GM23338 (cell line): ENCODE results near the gene FURIN. TPM values are rescaled to one million over a fixed set of nuclear protein-coding genes. Genes with fewer than 3 reads are reported as not detected.

Experiments
- ATAC-seq: fragments of 200-7000 bp; cut with Tn5 transposase; 3 replicates; pipeline ENCODE4 v1.9.1; 2020
- DNase-seq: peaks from one replicate; pipeline ENCODE4 v3.0.0-alpha.2; 2015; ENCODE audit warnings: low spot score
- H2AFZ ChIP-seq: fragments of 200-600 bp; sonication (generic); 2 replicates; pipeline ENCODE4 v1.8.0; 2016; ENCODE audit warnings: antibody characterized with exemption, mild to moderate bottlenecking, moderate library complexity
- H3F3A ChIP-seq: fragments of 200-600 bp; sonication (generic); replicated peaks from 2 replicates; pipeline ENCODE4 v1.8.0; 2017; ENCODE audit warnings: antibody characterized with exemption, mixed run types, low read depth
- H3K27ac ChIP-seq: fragments of 200-600 bp; sonication (generic); 2 replicates; pipeline ENCODE4 v1.6.1; 2016; ENCODE audit warnings: low read depth
- H3K27me3 ChIP-seq: fragments of 200-600 bp; sonication (generic); 2 replicates; pipeline ENCODE4 v1.8.0; 2016; ENCODE audit warnings: mild to moderate bottlenecking, mixed run types, moderate library complexity; ENCODE audit not compliant: insufficient read depth
- H3K36me3 ChIP-seq: fragments of 200-600 bp; sonication (generic); 2 replicates; pipeline ENCODE4 v1.8.0; 2016; ENCODE audit warnings: mild to moderate bottlenecking; ENCODE audit not compliant: insufficient read depth
- H3K4me1 ChIP-seq: fragments of 200-600 bp; sonication (generic); 2 replicates; pipeline ENCODE4 v1.8.0; 2016; ENCODE audit warnings: mild to moderate bottlenecking, moderate library complexity; ENCODE audit not compliant: insufficient read depth
- H3K4me2 ChIP-seq: fragments of 200-600 bp; sonication (generic); 2 replicates; pipeline ENCODE4 v1.7.1; 2017; ENCODE audit warnings: mixed run types
- H3K4me3 ChIP-seq: fragments of 200-600 bp; sonication (generic); 2 replicates; pipeline ENCODE4 v1.6.1; 2016; ENCODE audit warnings: mixed run types
- H3K79me2 ChIP-seq: fragments of 200-600 bp; sonication (generic); replicated peaks from 2 replicates; pipeline ENCODE4 v1.8.0; 2017; ENCODE audit warnings: mild to moderate bottlenecking; ENCODE audit not compliant: insufficient read depth
- H3K9me2 ChIP-seq: fragments of 200-600 bp; sonication (generic); 2 replicates; pipeline ENCODE4 v1.8.0; 2017; ENCODE audit not compliant: insufficient read depth
- H4K20me1 ChIP-seq: fragments of 200-600 bp; sonication (generic); replicated peaks from 2 replicates; pipeline ENCODE4 v1.8.0; 2017; ENCODE audit warnings: mild to moderate bottlenecking; ENCODE audit not compliant: insufficient read depth
- H3K27ac Mint-ChIP-seq: 2 replicates; pipeline ENCODE4 v1.8.0; 2020; ENCODE audit warnings: inconsistent platforms, mild to moderate bottlenecking, moderate library complexity, mixed read lengths
- H3K27me3 Mint-ChIP-seq: 3 replicates; pipeline ENCODE4 v1.8.0; 2022; ENCODE audit warnings: low read depth, mild to moderate bottlenecking, moderate library complexity, mixed read lengths, inconsistent platforms; ENCODE audit not compliant: insufficient read depth, poor library complexity
- H3K36me3 Mint-ChIP-seq: 3 replicates; pipeline ENCODE4 v1.8.0; 2021; ENCODE audit warnings: low read depth, mild to moderate bottlenecking, inconsistent platforms, moderate library complexity, mixed read lengths
- H3K4me1 Mint-ChIP-seq: 3 replicates; pipeline ENCODE4 v1.8.0; 2020; ENCODE audit warnings: mild to moderate bottlenecking, inconsistent platforms, mixed read lengths
- H3K4me3 Mint-ChIP-seq: 3 replicates; pipeline ENCODE4 v1.8.0; 2021; ENCODE audit warnings: moderate library complexity, mild to moderate bottlenecking, inconsistent platforms, mixed read lengths
- H3K9me3 Mint-ChIP-seq: 3 replicates; pipeline ENCODE4 v1.8.0; 2020; ENCODE audit warnings: moderate library complexity, mild to moderate bottlenecking, inconsistent platforms, mixed read lengths
- CREB1 ChIP-seq: fragments of 250-450 bp; sonication (Bioruptor Pico); IDR thresholded peaks from 2 replicates; pipeline ENCODE4 v1.5.0; 2020; ENCODE audit warnings: low read depth, mild to moderate bottlenecking, moderate library complexity
- EZH2 ChIP-seq: fragments of 200-600 bp; sonication (generic); IDR thresholded peaks from one replicate; pipeline ENCODE4 v1.8.0; 2017; ENCODE audit warnings: antibody characterized with exemption, mild to moderate bottlenecking, low read depth; ENCODE audit not compliant: unreplicated experiment
- EZH2phosphoT487 ChIP-seq: fragments of 200-600 bp; sonication (generic); IDR thresholded peaks from one replicate; pipeline ENCODE4 v1.8.1; 2018; ENCODE audit warnings: antibody characterized with exemption; ENCODE audit not compliant: unreplicated experiment
- JUNB ChIP-seq: IDR thresholded peaks from one replicate; pipeline ENCODE4 v1.6.1; 2016; ENCODE audit warnings: antibody characterized with exemption; ENCODE audit not compliant: unreplicated experiment
- NANOG ChIP-seq: IDR thresholded peaks from 2 replicates; pipeline ENCODE4 v1.6.1; 2016; ENCODE audit warnings: antibody characterized with exemption, borderline replicate concordance
- POLR2AphosphoS5 ChIP-seq: IDR thresholded peaks from 2 replicates; pipeline ENCODE4 v1.6.1; 2016; ENCODE audit warnings: antibody characterized with exemption, low read depth
- STAT1 ChIP-seq: IDR thresholded peaks from one replicate; pipeline ENCODE4 v1.6.1; 2016; ENCODE audit warnings: antibody characterized with exemption; ENCODE audit not compliant: unreplicated experiment
- ZNF114 ChIP-seq: fragments of 250-450 bp; sonication (Bioruptor Pico); IDR thresholded peaks from 2 replicates; pipeline ENCODE4 v1.5.0; 2020; ENCODE audit warnings: mild to moderate bottlenecking, moderate library complexity
- ZNF331 ChIP-seq: fragments of 250-450 bp; sonication (Bioruptor Pico); IDR thresholded peaks from 2 replicates; pipeline ENCODE4 v1.5.0; 2020; ENCODE audit warnings: low read depth, mild to moderate bottlenecking, moderate library complexity
- polyA plus RNA-seq: library from polyadenylated mRNA; unstranded; fragments of >200 nt; fragmentation: Nextera tagmentation; extraction: Ambion mirVana; gene quantifications from 2 replicates; pipeline ENCODE4 v1.2.1, GENCODE V29; 2016
- total RNA-seq: library from RNA; depleted of rRNA; stranded (reverse); fragments of >200 nt; shearing (Covaris generic); gene quantifications from 2 replicates; pipeline ENCODE4 v1.2.3, GENCODE V29; 2014
- TF ChIP-seq, protein P1 (sequence below): fragments of 250-450 bp; sonication (Bioruptor Pico); IDR thresholded peaks from 2 replicates; pipeline ENCODE4 v1.5.0; 2020; ENCODE audit warnings: mild to moderate bottlenecking, moderate library complexity
- TF ChIP-seq, protein P2 (sequence below), 2 experiments: fragments of 200-600 bp in 1 of 2; sonication (generic) in 1 of 2; conservative IDR thresholded peaks; 2 replicates each; pipeline versions ENCODE4 v1.5.1 to v1.6.1; 2016 to 2017; ENCODE audit warnings: antibody characterized with exemption in 2 of 2, low read depth in 2 of 2, mild to moderate bottlenecking in 2 of 2, moderate library complexity in 1 of 2
- TF ChIP-seq, protein P3 (sequence below): IDR thresholded peaks from one replicate; pipeline ENCODE4 v1.6.1; 2018; ENCODE audit warnings: antibody characterized with exemption; ENCODE audit not compliant: unreplicated experiment
- TF ChIP-seq, protein P4 (sequence below): IDR thresholded peaks from 2 replicates; pipeline ENCODE4 v1.6.1; 2016; ENCODE audit warnings: antibody characterized with exemption

Gene FURIN
- total and polyA plus RNA-seq, 2 experiments from 2014 or later = 6.3 to 20.9 TPM

DNA sequence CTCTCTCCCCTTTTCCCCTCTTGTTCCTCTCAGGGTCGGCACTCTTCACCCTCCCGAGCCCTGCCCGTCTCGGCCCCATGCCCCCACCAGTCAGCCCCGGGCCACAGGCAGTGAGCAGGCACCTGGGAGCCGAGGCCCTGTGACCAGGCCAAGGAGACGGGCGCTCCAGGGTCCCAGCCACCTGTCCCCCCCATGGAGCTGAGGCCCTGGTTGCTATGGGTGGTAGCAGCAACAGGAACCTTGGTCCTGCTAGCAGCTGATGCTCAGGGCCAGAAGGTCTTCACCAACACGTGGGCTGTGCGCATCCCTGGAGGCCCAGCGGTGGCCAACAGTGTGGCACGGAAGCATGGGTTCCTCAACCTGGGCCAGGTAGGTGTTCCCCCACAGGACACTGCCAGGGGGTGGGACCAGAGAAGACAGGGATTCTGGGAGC is 7.2 kb downstream of the FURIN start:
- peaks cover 24% of the 10 kb centered on the region for H3K36me3 Mint-ChIP-seq
- no peaks in the 10 kb centered on the region; the same call in 1 of the 2 replicates for H3K36me3 ChIP-seq

More for the DNA sequence above, 7.2 kb downstream of the FURIN start:
- Histone ChIP-seq H3K27me3 (no peaks in the 10 kb centered on the region), H3K9me2 (no peaks in the 10 kb centered on the region), H3F3A (peaks cover 3% of the 10 kb centered on the region), H3K4me1 (peaks cover 26% of the 10 kb centered on the region), H3K4me3 (no peak overlapping the region), H3K4me2 (no peak overlapping the region), H3K27ac (no peak overlapping the region), H2AFZ (no peak overlapping the region), H4K20me1 (no peaks in the 10 kb centered on the region), H3K79me2 (peaks cover 22% of the 10 kb centered on the region)
- peaks cover 5% of the 10 kb centered on the region for H3K27me3 Mint-ChIP-seq
- H3K4me3 Mint-ChIP-seq = no peak overlapping the region
- no peak overlapping the region for H3K27ac Mint-ChIP-seq
- no peaks in the 10 kb centered on the region for H3K9me3 Mint-ChIP-seq
- TF ChIP-seq POLR2AphosphoS5 (no peak), EZH2phosphoT487 (no peak), NANOG (no peak), ZNF114 (CRISPR knock-in tag) (no peak), ZNF331 (CRISPR knock-in tag) (no peak), JUNB (no peak), STAT1 (no peak), EZH2 (no peak), CREB1 (CRISPR knock-in tag) (no peak)
- TF ChIP-seq, protein P1, sequence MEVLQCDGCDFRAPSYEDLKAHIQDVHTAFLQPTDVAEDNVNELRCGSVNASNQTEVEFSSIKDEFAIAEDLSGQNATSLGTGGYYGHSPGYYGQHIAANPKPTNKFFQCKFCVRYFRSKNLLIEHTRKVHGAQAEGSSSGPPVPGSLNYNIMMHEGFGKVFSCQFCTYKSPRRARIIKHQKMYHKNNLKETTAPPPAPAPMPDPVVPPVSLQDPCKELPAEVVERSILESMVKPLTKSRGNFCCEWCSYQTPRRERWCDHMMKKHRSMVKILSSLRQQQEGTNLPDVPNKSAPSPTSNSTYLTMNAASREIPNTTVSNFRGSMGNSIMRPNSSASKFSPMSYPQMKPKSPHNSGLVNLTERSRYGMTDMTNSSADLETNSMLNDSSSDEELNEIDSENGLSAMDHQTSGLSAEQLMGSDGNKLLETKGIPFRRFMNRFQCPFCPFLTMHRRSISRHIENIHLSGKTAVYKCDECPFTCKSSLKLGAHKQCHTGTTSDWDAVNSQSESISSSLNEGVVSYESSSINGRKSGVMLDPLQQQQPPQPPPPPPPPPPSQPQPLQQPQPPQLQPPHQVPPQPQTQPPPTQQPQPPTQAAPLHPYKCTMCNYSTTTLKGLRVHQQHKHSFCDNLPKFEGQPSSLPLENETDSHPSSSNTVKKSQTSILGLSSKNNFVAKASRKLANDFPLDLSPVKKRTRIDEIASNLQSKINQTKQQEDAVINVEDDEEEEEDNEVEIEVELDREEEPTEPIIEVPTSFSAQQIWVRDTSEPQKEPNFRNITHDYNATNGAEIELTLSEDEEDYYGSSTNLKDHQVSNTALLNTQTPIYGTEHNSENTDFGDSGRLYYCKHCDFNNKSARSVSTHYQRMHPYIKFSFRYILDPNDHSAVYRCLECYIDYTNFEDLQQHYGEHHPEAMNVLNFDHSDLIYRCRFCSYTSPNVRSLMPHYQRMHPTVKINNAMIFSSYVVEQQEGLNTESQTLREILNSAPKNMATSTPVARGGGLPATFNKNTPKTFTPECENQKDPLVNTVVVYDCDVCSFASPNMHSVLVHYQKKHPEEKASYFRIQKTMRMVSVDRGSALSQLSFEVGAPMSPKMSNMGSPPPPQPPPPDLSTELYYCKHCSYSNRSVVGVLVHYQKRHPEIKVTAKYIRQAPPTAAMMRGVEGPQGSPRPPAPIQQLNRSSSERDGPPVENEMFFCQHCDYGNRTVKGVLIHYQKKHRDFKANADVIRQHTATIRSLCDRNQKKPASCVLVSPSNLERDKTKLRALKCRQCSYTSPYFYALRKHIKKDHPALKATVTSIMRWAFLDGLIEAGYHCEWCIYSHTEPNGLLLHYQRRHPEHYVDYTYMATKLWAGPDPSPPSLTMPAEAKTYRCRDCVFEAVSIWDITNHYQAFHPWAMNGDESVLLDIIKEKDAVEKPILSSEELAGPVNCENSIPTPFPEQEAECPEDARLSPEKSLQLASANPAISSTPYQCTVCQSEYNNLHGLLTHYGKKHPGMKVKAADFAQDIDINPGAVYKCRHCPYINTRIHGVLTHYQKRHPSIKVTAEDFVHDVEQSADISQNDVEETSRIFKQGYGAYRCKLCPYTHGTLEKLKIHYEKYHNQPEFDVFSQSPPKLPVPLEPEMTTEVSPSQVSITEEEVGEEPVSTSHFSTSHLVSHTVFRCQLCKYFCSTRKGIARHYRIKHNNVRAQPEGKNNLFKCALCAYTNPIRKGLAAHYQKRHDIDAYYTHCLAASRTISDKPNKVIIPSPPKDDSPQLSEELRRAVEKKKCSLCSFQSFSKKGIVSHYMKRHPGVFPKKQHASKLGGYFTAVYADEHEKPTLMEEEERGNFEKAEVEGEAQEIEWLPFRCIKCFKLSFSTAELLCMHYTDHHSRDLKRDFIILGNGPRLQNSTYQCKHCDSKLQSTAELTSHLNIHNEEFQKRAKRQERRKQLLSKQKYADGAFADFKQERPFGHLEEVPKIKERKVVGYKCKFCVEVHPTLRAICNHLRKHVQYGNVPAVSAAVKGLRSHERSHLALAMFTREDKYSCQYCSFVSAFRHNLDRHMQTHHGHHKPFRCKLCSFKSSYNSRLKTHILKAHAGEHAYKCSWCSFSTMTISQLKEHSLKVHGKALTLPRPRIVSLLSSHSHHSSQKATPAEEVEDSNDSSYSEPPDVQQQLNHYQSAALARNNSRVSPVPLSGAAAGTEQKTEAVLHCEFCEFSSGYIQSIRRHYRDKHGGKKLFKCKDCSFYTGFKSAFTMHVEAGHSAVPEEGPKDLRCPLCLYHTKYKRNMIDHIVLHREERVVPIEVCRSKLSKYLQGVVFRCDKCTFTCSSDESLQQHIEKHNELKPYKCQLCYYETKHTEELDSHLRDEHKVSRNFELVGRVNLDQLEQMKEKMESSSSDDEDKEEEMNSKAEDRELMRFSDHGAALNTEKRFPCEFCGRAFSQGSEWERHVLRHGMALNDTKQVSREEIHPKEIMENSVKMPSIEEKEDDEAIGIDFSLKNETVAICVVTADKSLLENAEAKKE (CRISPR knock-in tag) = no peak
- TF ChIP-seq, protein P2, sequence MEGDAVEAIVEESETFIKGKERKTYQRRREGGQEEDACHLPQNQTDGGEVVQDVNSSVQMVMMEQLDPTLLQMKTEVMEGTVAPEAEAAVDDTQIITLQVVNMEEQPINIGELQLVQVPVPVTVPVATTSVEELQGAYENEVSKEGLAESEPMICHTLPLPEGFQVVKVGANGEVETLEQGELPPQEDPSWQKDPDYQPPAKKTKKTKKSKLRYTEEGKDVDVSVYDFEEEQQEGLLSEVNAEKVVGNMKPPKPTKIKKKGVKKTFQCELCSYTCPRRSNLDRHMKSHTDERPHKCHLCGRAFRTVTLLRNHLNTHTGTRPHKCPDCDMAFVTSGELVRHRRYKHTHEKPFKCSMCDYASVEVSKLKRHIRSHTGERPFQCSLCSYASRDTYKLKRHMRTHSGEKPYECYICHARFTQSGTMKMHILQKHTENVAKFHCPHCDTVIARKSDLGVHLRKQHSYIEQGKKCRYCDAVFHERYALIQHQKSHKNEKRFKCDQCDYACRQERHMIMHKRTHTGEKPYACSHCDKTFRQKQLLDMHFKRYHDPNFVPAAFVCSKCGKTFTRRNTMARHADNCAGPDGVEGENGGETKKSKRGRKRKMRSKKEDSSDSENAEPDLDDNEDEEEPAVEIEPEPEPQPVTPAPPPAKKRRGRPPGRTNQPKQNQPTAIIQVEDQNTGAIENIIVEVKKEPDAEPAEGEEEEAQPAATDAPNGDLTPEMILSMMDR (conservative IDR thresholded peaks at IDR 0.05; ENCODE audit: low read depth in 2 of 2) = no peak
- TF ChIP-seq, protein P3, sequence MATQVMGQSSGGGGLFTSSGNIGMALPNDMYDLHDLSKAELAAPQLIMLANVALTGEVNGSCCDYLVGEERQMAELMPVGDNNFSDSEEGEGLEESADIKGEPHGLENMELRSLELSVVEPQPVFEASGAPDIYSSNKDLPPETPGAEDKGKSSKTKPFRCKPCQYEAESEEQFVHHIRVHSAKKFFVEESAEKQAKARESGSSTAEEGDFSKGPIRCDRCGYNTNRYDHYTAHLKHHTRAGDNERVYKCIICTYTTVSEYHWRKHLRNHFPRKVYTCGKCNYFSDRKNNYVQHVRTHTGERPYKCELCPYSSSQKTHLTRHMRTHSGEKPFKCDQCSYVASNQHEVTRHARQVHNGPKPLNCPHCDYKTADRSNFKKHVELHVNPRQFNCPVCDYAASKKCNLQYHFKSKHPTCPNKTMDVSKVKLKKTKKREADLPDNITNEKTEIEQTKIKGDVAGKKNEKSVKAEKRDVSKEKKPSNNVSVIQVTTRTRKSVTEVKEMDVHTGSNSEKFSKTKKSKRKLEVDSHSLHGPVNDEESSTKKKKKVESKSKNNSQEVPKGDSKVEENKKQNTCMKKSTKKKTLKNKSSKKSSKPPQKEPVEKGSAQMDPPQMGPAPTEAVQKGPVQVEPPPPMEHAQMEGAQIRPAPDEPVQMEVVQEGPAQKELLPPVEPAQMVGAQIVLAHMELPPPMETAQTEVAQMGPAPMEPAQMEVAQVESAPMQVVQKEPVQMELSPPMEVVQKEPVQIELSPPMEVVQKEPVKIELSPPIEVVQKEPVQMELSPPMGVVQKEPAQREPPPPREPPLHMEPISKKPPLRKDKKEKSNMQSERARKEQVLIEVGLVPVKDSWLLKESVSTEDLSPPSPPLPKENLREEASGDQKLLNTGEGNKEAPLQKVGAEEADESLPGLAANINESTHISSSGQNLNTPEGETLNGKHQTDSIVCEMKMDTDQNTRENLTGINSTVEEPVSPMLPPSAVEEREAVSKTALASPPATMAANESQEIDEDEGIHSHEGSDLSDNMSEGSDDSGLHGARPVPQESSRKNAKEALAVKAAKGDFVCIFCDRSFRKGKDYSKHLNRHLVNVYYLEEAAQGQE = no peak
- TF ChIP-seq, protein P4, sequence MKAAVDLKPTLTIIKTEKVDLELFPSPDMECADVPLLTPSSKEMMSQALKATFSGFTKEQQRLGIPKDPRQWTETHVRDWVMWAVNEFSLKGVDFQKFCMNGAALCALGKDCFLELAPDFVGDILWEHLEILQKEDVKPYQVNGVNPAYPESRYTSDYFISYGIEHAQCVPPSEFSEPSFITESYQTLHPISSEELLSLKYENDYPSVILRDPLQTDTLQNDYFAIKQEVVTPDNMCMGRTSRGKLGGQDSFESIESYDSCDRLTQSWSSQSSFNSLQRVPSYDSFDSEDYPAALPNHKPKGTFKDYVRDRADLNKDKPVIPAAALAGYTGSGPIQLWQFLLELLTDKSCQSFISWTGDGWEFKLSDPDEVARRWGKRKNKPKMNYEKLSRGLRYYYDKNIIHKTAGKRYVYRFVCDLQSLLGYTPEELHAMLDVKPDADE = no peak
- ATAC-seq (no peak), DNase-seq (no peak)
- peaks cover 30% of the 10 kb centered on the region for H3K4me1 Mint-ChIP-seq
